ENCODE data around the gene P2RY11. TPM values are rescaled to one million over a fixed set of nuclear protein-coding genes. Genes with fewer than 3 reads are reported as not detected.

P2RY11 gene
- total and polyA plus RNA-seq, 2 donors (not counting 1 experiment from before 2014, with no cell fraction given): 25.8 to 27.1 TPM

DNA sequence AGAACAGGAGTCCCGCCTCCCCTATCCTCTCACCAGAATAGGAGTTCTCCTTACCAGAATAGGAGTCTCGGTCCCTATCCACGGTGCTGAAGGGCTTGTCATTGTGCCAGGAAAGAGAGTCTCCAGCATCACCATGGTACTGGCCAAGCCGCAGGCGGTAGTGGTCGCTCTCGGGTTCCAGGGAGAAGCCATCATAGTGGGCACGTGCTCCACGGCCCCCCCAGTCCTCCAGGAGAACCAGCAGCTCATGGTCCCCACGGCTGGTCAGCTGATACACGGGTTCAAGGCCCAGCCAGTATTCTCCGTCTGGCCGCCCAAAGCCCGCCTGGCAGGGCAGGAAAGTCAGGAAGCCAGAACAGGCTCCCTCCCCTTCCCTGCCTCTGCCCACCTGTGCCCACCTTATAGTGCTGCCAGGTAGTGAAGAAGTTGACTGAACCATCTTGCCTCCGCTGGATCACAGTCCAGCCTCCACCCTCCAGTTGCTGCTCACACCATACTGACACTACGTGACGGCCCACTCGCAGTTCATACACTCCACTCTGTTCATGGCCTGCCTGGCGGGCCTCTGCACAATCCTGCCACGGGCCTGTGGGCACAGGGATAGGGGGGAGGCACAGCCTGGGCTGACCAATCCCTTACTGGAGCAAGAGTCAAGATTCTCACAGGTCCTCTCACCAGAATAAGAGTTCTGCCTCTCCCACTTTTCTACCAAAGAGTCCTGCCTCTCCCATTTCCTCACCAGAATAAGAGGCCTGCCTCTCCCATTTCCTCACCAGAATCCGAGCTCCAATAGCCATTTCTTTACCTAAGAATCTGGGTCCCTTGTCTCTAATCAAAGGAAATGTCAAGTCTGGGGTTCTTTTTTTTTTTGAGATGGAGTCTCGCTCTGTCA lies 18.0 kb upstream of the P2RY11 start:
- Histone ChIP-seq H3K36me3 (replicated peaks in 1 of 2; ENCODE audit: control extremely low read depth in 1 of 2, control insufficient read depth in 1 of 2, extremely low read depth in 1 of 2, insufficient read depth in 2 of 2, low read length in 1 of 2) (peaks cover 0 to 14% of the 10 kb centered on the region in 2 experiments), H4K20me1 (ENCODE audit: control insufficient read depth, insufficient read depth, low read length, poor library complexity, severe bottlenecking) (no peaks in the 10 kb centered on the region), H3K9me3 (ENCODE audit: control extremely low read depth in 1 of 3, control insufficient read depth in 2 of 3, insufficient read depth in 1 of 3, low read length in 2 of 3) (peaks cover 0 to 4% (median 4%) of the 10 kb centered on the region in 3 donors), H3K4me2 (replicated peaks; ENCODE audit: low read depth, low read length, poor library complexity, severe bottlenecking) (no peak overlapping the region), H3K4me1 (ENCODE audit: control insufficient read depth in 2 of 2, insufficient read depth in 2 of 2, low read length in 2 of 2) (peaks cover 16 to 34% of the 10 kb centered on the region in 2 donors), H3K27me3 (replicated peaks in 1 of 4; ENCODE audit: control extremely low read depth in 1 of 4, control insufficient read depth in 3 of 4, insufficient read depth in 4 of 4, low read length in 3 of 4) (no peaks in the 10 kb centered on the region), H3K9ac (ENCODE audit: low read length) (no peak overlapping the region), H2AFZ (ENCODE audit: insufficient read depth, low read depth, low read length, poor library complexity, severe bottlenecking) (no peak overlapping the region), H3K79me2 (ENCODE audit: control insufficient read depth, insufficient read depth, low read length) (no peaks in the 10 kb centered on the region), H3K27ac (ENCODE audit: low read length in 2 of 2) (peak overlapping the region in 1 of 2 donors; percentile 37), H3K4me3 (ENCODE audit: control extremely low read depth in 1 of 5, extremely low read depth in 1 of 5, insufficient read depth in 1 of 5, low read depth in 2 of 5, low read length in 4 of 5) (no peak overlapping the region)
- ATAC-seq (ENCODE audit: low read depth) (no peak), DNase-seq (no peak)
- ChIA-PET CTCF (no interaction called here), POLR2A (no interaction called here)
- no peaks in the 10 kb centered on the region for H3K9me3 Mint-ChIP-seq (ENCODE audit: insufficient read depth)
- peaks cover 26% of the 10 kb centered on the region for H3K4me1 Mint-ChIP-seq
- 95% methylated on average over 20 of the region's 22 CpGs for WGBS (ENCODE audit: insufficient coverage)
- H3K4me3 Mint-ChIP-seq: no peak overlapping the region
- no peaks in the 10 kb centered on the region for H3K27me3 Mint-ChIP-seq
- TF ChIP-seq EZH2 (IDR thresholded peaks at IDR 0.05; ENCODE audit: borderline replicate concordance, insufficient read depth, low read depth, low read length, poor library complexity, severe bottlenecking): no peak
- TF ChIP-seq, protein P1, sequence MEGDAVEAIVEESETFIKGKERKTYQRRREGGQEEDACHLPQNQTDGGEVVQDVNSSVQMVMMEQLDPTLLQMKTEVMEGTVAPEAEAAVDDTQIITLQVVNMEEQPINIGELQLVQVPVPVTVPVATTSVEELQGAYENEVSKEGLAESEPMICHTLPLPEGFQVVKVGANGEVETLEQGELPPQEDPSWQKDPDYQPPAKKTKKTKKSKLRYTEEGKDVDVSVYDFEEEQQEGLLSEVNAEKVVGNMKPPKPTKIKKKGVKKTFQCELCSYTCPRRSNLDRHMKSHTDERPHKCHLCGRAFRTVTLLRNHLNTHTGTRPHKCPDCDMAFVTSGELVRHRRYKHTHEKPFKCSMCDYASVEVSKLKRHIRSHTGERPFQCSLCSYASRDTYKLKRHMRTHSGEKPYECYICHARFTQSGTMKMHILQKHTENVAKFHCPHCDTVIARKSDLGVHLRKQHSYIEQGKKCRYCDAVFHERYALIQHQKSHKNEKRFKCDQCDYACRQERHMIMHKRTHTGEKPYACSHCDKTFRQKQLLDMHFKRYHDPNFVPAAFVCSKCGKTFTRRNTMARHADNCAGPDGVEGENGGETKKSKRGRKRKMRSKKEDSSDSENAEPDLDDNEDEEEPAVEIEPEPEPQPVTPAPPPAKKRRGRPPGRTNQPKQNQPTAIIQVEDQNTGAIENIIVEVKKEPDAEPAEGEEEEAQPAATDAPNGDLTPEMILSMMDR (IDR thresholded peaks at IDR 0.05): no peak
- peak overlapping the region; percentile 53 for H3K27ac Mint-ChIP-seq
- intact Hi-C loops (cut with micrococcal nuclease): no loop called here

DNA sequence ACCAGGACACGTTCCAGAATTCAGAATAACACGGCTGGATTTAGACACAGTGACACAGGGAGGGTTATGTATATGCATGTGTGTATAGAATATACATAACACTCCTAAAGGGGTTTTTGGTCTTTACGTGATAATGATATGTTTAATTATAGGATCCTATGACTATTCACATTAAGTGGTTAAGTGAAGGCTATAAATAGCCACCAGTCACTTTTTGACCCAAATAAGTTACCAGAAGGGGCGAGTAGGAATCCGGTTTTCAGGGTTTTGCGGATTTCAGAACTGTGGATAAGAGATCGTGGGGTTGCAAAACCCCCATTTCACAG lies 15.9 kb upstream of the P2RY11 start:
- no peak for ATAC-seq (ENCODE audit: low read depth)
- no peaks in the 10 kb centered on the region for H3K9me3 Mint-ChIP-seq (ENCODE audit: insufficient read depth)
- TF ChIP-seq, protein P1 (IDR thresholded peaks at IDR 0.05): no peak
- TF ChIP-seq EZH2 (IDR thresholded peaks at IDR 0.05; ENCODE audit: borderline replicate concordance, insufficient read depth, low read depth, low read length, poor library complexity, severe bottlenecking): no peak
- WGBS (ENCODE audit: insufficient coverage): 59% methylated on average over 2 of the region's 7 CpGs
- Histone ChIP-seq H3K4me2 (replicated peaks; ENCODE audit: low read depth, low read length, poor library complexity, severe bottlenecking) (peak overlapping the region; percentile 97), H3K4me1 (ENCODE audit: control insufficient read depth in 2 of 2, insufficient read depth in 2 of 2, low read length in 2 of 2) (peaks cover 24 to 44% of the 10 kb centered on the region in 2 donors), H4K20me1 (ENCODE audit: control insufficient read depth, insufficient read depth, low read length, poor library complexity, severe bottlenecking) (no peaks in the 10 kb centered on the region), H3K27ac (ENCODE audit: low read length in 2 of 2) (peak overlapping the region; percentile 38 to 62), H3K36me3 (replicated peaks in 1 of 2; ENCODE audit: control extremely low read depth in 1 of 2, control insufficient read depth in 1 of 2, extremely low read depth in 1 of 2, insufficient read depth in 2 of 2, low read length in 1 of 2) (peaks cover 0 to 9% of the 10 kb centered on the region in 2 experiments), H3K9me3 (ENCODE audit: control extremely low read depth in 1 of 3, control insufficient read depth in 2 of 3, insufficient read depth in 1 of 3, low read length in 2 of 3) (peaks cover 0 to 4% (median 4%) of the 10 kb centered on the region in 3 donors), H3K27me3 (replicated peaks in 1 of 4; ENCODE audit: control extremely low read depth in 1 of 4, control insufficient read depth in 3 of 4, insufficient read depth in 4 of 4, low read length in 3 of 4) (no peaks in the 10 kb centered on the region), H3K79me2 (ENCODE audit: control insufficient read depth, insufficient read depth, low read length) (no peaks in the 10 kb centered on the region), H3K4me3 (ENCODE audit: control extremely low read depth in 1 of 5, extremely low read depth in 1 of 5, insufficient read depth in 1 of 5, low read depth in 2 of 5, low read length in 4 of 5) (no peak overlapping the region), H2AFZ (ENCODE audit: insufficient read depth, low read depth, low read length, poor library complexity, severe bottlenecking) (peak overlapping the region; percentile 51), H3K9ac (ENCODE audit: low read length) (peak overlapping the region; percentile 33)
- ChIA-PET POLR2A (interaction anchor here (0.6 to 3.0 kb wide), 9 partner anchors 10 to 157 kb away, joined by 3 to 26 read pairs (median 4); partner anchors contain the start of genes DNMT1, MRPL4, P2RY11 and PPAN), CTCF (interaction anchor here (1.0 to 14.9 kb wide), 7 partner anchors 9 to 165 kb away, joined by 3 to 263 read pairs (median 6); partner anchors contain the start of genes EIF3G, MRPL4, P2RY11 and PPAN)
- intact Hi-C loops (cut with micrococcal nuclease): loop anchor here (5.0 kb wide), 1 partner anchor 157 kb away; the partner anchor contains the start of gene MRPL4
- H3K27me3 Mint-ChIP-seq: no peaks in the 10 kb centered on the region
- H3K4me3 Mint-ChIP-seq: peak overlapping the region; percentile 56
- peak overlapping the region; percentile 51 for H3K27ac Mint-ChIP-seq
- peaks cover 36% of the 10 kb centered on the region for H3K4me1 Mint-ChIP-seq
- DNase-seq: no peak

Measured in B cell (primary cell).